A549 (cell line): ENCODE measurements around the gene TAF1B. TPM values are rescaled to one million over a fixed set of nuclear protein-coding genes. Genes with fewer than 3 reads are reported as not detected.
A peak's percentile ranks its signal among the peaks of the same experiment; 100 is the strongest.

Experiments
- ATAC-seq, 2 experiments: fragments of 200-7000 bp in 1 of 2; fragments of >200 bp in 1 of 2; cut with Nextera tagmentation in 1 of 2; cut with Tn5 transposase in 1 of 2; 3 replicates each; pipeline versions ENCODE4 v1.8.0 to v1.9.1; 2018 to 2020; ENCODE audit warnings: mild to moderate bottlenecking in 1 of 2, moderate library complexity in 1 of 2
- CTCF ChIA-PET: fragments of 300-600 bp; sonication (Branson Sonifier 250); formaldehyde crosslinking; extraction: SDS; loops from one replicate; lab custom pipeline; 2021; ENCODE audit warnings: antibody characterized with exemption, inconsistent platforms; lab: Yijun Ruan, JAX
- POLR2A ChIA-PET: fragments of 350-600 bp; formaldehyde crosslinking; extraction: SDS; loops from one replicate; lab custom pipeline; 2021; ENCODE audit warnings: antibody characterized with exemption, inconsistent platforms; lab: Yijun Ruan, JAX
- DNase-seq, 2 experiments: peaks; one replicate each; pipeline versions ENCODE4 v3.0.0 to v3.0.0-alpha.2; 2011 to 2016; ENCODE audit warnings: low read depth in 1 of 2, low spot score in 1 of 2
- FAIRE-seq: peaks from 2 replicates; lab custom pipeline; 2011; peaks lifted over from hg19 to GRCh38; lab: Jason Lieb, UNC
- H3K27ac ChIP-seq, 2 experiments: fragments of >200 bp; sonication (Bioruptor Twin); formaldehyde crosslinking; 3 replicates each; pipeline ENCODE4 v1.5.1; 2016 to 2017
- H3K4me1 ChIP-seq: fragments of >200 bp; sonication (Bioruptor Twin); formaldehyde crosslinking; 3 replicates; pipeline ENCODE4 v1.6.1; 2016
- H3K4me2 ChIP-seq: fragments of >200 bp; sonication (Bioruptor Twin); formaldehyde crosslinking; 3 replicates; pipeline ENCODE4 v1.6.1; 2016
- H3K4me3 ChIP-seq: fragments of >200 bp; sonication (Bioruptor Twin); formaldehyde crosslinking; 3 replicates; pipeline ENCODE4 v1.5.1; 2016
- H3K9me3 ChIP-seq: fragments of >200 bp; sonication (Bioruptor Twin); formaldehyde crosslinking; 3 replicates; pipeline ENCODE4 v1.6.1; 2016
- BHLHE40 ChIP-seq: IDR thresholded peaks from 2 replicates; pipeline ENCODE4 v1.6.1; 2012; ENCODE audit warnings: low read depth, low read length, inconsistent platforms
- CTCF ChIP-seq: fragments of >200 bp; sonication (Bioruptor Twin); formaldehyde crosslinking; IDR thresholded peaks from 3 replicates; pipeline ENCODE4 v1.5.1; 2016
- EP300 ChIP-seq, 2 experiments: fragments of >200 bp; sonication (Bioruptor Twin); formaldehyde crosslinking; IDR thresholded peaks; 2 replicates in 1 of 2; 3 replicates in 1 of 2; pipeline ENCODE4 v1.6.1; 2016 to 2017
- ESRRA ChIP-seq: fragments of 150-350 bp; IDR thresholded peaks from 2 replicates; pipeline ENCODE4 v1.6.1; 2014; ENCODE audit warnings: mild to moderate bottlenecking, low read length, borderline replicate concordance
- FOXS1 ChIP-seq: fragments of 250-450 bp; sonication (Bioruptor Pico); IDR thresholded peaks from 2 replicates; pipeline ENCODE4 v1.5.0; 2020; ENCODE audit warnings: mild to moderate bottlenecking, moderate library complexity
- GATA3 ChIP-seq: IDR thresholded peaks from 2 replicates; pipeline ENCODE4 v1.6.1; 2012; ENCODE audit warnings: borderline replicate concordance
- HEYL ChIP-seq: fragments of 250-450 bp; sonication (Bioruptor Pico); IDR thresholded peaks from 2 replicates; pipeline ENCODE4 v1.8.0; 2021; ENCODE audit warnings: mild to moderate bottlenecking, moderate library complexity
- HMGXB4 ChIP-seq: fragments of 250-450 bp; sonication (Bioruptor Pico); IDR thresholded peaks from 2 replicates; pipeline ENCODE4 v1.5.0; 2021; ENCODE audit warnings: mild to moderate bottlenecking, moderate library complexity, borderline replicate concordance
- HOXA7 ChIP-seq: fragments of 250-450 bp; sonication (Bioruptor Pico); IDR thresholded peaks from 2 replicates; pipeline ENCODE4 v1.5.0; 2020; ENCODE audit warnings: mild to moderate bottlenecking, moderate library complexity
- HOXB13 ChIP-seq: fragments of 250-450 bp; sonication (Bioruptor Pico); IDR thresholded peaks from 2 replicates; pipeline ENCODE4 v1.5.0; 2020; ENCODE audit warnings: low read depth, mild to moderate bottlenecking, moderate library complexity
- HOXB5 ChIP-seq: fragments of 250-450 bp; sonication (Bioruptor Pico); IDR thresholded peaks from 2 replicates; pipeline ENCODE4 v1.5.0; 2020; ENCODE audit warnings: mild to moderate bottlenecking, moderate library complexity
- JUNB ChIP-seq: fragments of >200 bp; sonication (Bioruptor Twin); formaldehyde crosslinking; IDR thresholded peaks from 2 replicates; pipeline ENCODE4 v1.6.1; 2016
- KDM1A ChIP-seq: fragments of 200-600 bp; sonication (generic); IDR thresholded peaks from 2 replicates; pipeline ENCODE4 v1.6.1; 2016; ENCODE audit warnings: low read depth, mild to moderate bottlenecking
- MAFK ChIP-seq: fragments of 450-650 bp; IDR thresholded peaks from 2 replicates; pipeline ENCODE4 v1.6.1; 2014; ENCODE audit not compliant: partially characterized antibody
- MAX ChIP-seq: IDR thresholded peaks from 2 replicates; pipeline ENCODE4 v1.6.1; 2012
- MAZ ChIP-seq: fragments of 150-350 bp; IDR thresholded peaks from 2 replicates; pipeline ENCODE4 v1.6.1; 2014; ENCODE audit warnings: antibody characterized with exemption, low read depth, low read length, borderline replicate concordance
- MYC ChIP-seq: IDR thresholded peaks from 2 replicates; pipeline ENCODE4 v1.6.1; 2012; ENCODE audit warnings: mild to moderate bottlenecking, inconsistent platforms, low read length, improper control_type of control experiment, borderline replicate concordance
- NR3C1 ChIP-seq: fragments of >200 bp; sonication (Bioruptor Twin); formaldehyde crosslinking; IDR thresholded peaks from 3 replicates; pipeline ENCODE4 v1.6.1; 2017
- PHF8 ChIP-seq: fragments of 200-600 bp; sonication (generic); IDR thresholded peaks from 2 replicates; pipeline ENCODE4 v1.6.1; 2016; ENCODE audit warnings: low read depth, mild to moderate bottlenecking, antibody characterized with exemption, moderate library complexity, borderline replicate concordance
- REST ChIP-seq: fragments of 200-600 bp; sonication (generic); IDR thresholded peaks from 2 replicates; pipeline ENCODE4 v1.6.1; 2016; ENCODE audit warnings: antibody characterized with exemption, mild to moderate bottlenecking, moderate library complexity
- TP53 ChIP-seq: fragments of 250-450 bp; sonication (Bioruptor Pico); IDR thresholded peaks from 2 replicates; pipeline ENCODE4 v1.5.0; 2021; ENCODE audit warnings: mild to moderate bottlenecking, moderate library complexity
- ZFP36 ChIP-seq: fragments of 450-650 bp; IDR thresholded peaks from 2 replicates; pipeline ENCODE4 v1.6.1; 2014; ENCODE audit warnings: borderline replicate concordance; ENCODE audit not compliant: partially characterized antibody
- WGBS: methylation state at CpG from one replicate; pipeline ENCODE4 v1.1.6; 2017; ENCODE audit errors: missing lambda C conversion rate; 5-methylcytosine and 5-hydroxymethylcytosine counted together
- polyA plus RNA-seq, 4 experiments: library from polyadenylated mRNA; depleted of rRNA in 3 of 4; stranded (reverse); fragments of >200 nt; fragmentation: RNase III in 1 of 4; extraction: RNeasy Plus Mini Kit Qiagen cat#74134 plus additional on column Dnase treatment in 1 of 4; gene quantifications; 2 replicates in 3 of 4; 3 replicates in 1 of 4; pipeline ENCODE4 v1.2.3, GENCODE V29; 2011 to 2017

Gene TAF1B
- polyA plus RNA-seq, 2 of the 4 experiments (the other 2 are of a cell fraction), result 40.6 to 51.7 TPM

GRCh38 chr2:9843229-9844035, at the start of gene TAF1B (continued):
- TF ChIP-seq EP300 (IDR thresholded peaks at IDR 0.05), result no peak
- no peak for TF ChIP-seq GATA3
- TF ChIP-seq MYC, result peak; percentile 80
- TF ChIP-seq HOXA7 (CRISPR knock-in tag), result no peak
- no peak for TF ChIP-seq FOXS1 (CRISPR knock-in tag)
- no peak for TF ChIP-seq HOXB5 (CRISPR knock-in tag)
- TF ChIP-seq PHF8, result peak; percentile 99
- TF ChIP-seq HEYL (CRISPR knock-in tag), result no peak
- TF ChIP-seq REST, result peak; percentile 76
- no peak for TF ChIP-seq MAFK
- peak; percentile 94 for TF ChIP-seq MAX

- ChIA-PET CTCF (interaction anchor here (1.1 to 21.2 kb wide), 7 partner anchors 7 to 285 kb away, joined by 3 to 262 read pairs (median 8); partner anchors contain the start of gene KLF11), POLR2A (no interaction called here)
- 79% methylated on average over 17 of the region's 17 CpGs for WGBS
- no peak overlapping the region for H3K27ac ChIP-seq
- H3K4me1 ChIP-seq, result 0 out of 3 replicates have a peak, but pooled peaks cover 3% of the 10 kb centered on the region
- H3K4me3 ChIP-seq, result no peak overlapping the region
- ATAC-seq (no peak), DNase-seq (no peak), FAIRE-seq (no peak)
- no peak overlapping the region for H3K4me2 ChIP-seq
- TF ChIP-seq KDM1A (no peak), ZFP36 (no peak), BHLHE40 (no peak)
- H3K9me3 ChIP-seq, result no peaks in the 10 kb centered on the region
Observed at GRCh38 chr2:9793918-9794717, 49.2 kb upstream of the TAF1B start.

GRCh38 chr2:9795071-9795470, 48.2 kb upstream of the TAF1B start:
- no peak for FAIRE-seq
- no peak for DNase-seq
- Histone ChIP-seq H3K4me1 (peaks cover 7% of the 10 kb centered on the region), H3K9me3 (no peaks in the 10 kb centered on the region), H3K27ac (no peak overlapping the region), H3K4me3 (no peak overlapping the region), H3K4me2 (no peak overlapping the region)
- TF ChIP-seq HMGXB4 (no peak), TP53 (CRISPR knock-in tag) (no peak), GATA3 (no peak), HOXB13 (CRISPR knock-in tag) (no peak), NR3C1 (no peak), JUNB (no peak), CTCF (no peak), MAZ (no peak), ESRRA (no peak), EP300 (IDR thresholded peaks at IDR 0.05) (no peak)
- CTCF ChIA-PET, result interaction anchor here (1.4 to 21.2 kb wide), 7 partner anchors 8 to 277 kb away, joined by 4 to 262 read pairs (median 73); partner anchors contain the start of gene KLF11
- no peak for ATAC-seq
- 64% methylated on average over 6 of the region's 6 CpGs for WGBS
- POLR2A ChIA-PET, result no interaction called here
